Astrocyte (in vitro differentiated cells and primary cell): ENCODE results near the gene TGFB1. TPM values are rescaled to one million over a fixed set of nuclear protein-coding genes. Genes with fewer than 3 reads are reported as not detected.
A peak's percentile ranks its signal among the peaks of the same experiment; 100 is the strongest.

Source experiments
- DNase-seq: peaks from one replicate; pipeline ENCODE4 v3.0.0-alpha.2; 2010; ENCODE audit warnings: low read depth
- FAIRE-seq: peaks from 2 replicates; lab custom pipeline; 2011; peaks lifted over from hg19 to GRCh38; lab: Jason Lieb, UNC
- H2AFZ ChIP-seq: 2 replicates; pipeline ENCODE4 v1.6.0; 2012; ENCODE audit warnings: low read depth, low read length, inconsistent platforms
- H3K27ac ChIP-seq: 2 replicates; pipeline ENCODE4 v1.5.1; 2011; ENCODE audit warnings: low read depth, low read length, inconsistent platforms
- H3K27me3 ChIP-seq: 2 replicates; pipeline ENCODE4 v1.6.0; 2011; ENCODE audit warnings: low read length, inconsistent platforms; ENCODE audit not compliant: insufficient read depth
- H3K36me3 ChIP-seq: 2 replicates; pipeline ENCODE4 v1.5.1; 2011; ENCODE audit warnings: low read length, inconsistent platforms; ENCODE audit not compliant: insufficient read depth
- H3K4me1 ChIP-seq: 2 replicates; pipeline ENCODE4 v1.5.1; 2011; ENCODE audit warnings: low read length, inconsistent platforms; ENCODE audit not compliant: insufficient read depth
- H3K4me2 ChIP-seq: 2 replicates; pipeline ENCODE4 v1.6.0; 2012; ENCODE audit warnings: low read length, inconsistent platforms
- H3K4me3 ChIP-seq: 2 replicates; pipeline ENCODE4 v1.5.1; 2011; ENCODE audit warnings: low read depth, mild to moderate bottlenecking, low read length, inconsistent platforms; ENCODE audit not compliant: insufficient read depth
- H3K79me2 ChIP-seq: 2 replicates; pipeline ENCODE4 v1.6.0; 2012; ENCODE audit warnings: mild to moderate bottlenecking, low read length, inconsistent platforms; ENCODE audit not compliant: insufficient read depth
- H3K9ac ChIP-seq: 2 replicates; pipeline ENCODE4 v1.6.0; 2012; ENCODE audit warnings: mild to moderate bottlenecking, low read length, inconsistent platforms
- H3K9me3 ChIP-seq: 2 replicates; pipeline ENCODE4 v1.5.1; 2012; ENCODE audit warnings: low read depth, mild to moderate bottlenecking, low read length, inconsistent platforms; ENCODE audit not compliant: insufficient read depth
- H4K20me1 ChIP-seq: 2 replicates; pipeline ENCODE4 v1.6.0; 2012; ENCODE audit warnings: low read length, inconsistent platforms; ENCODE audit not compliant: insufficient read depth
- H3K27ac Mint-ChIP-seq: one replicate; pipeline ENCODE4 v1.8.0; 2021; ENCODE audit warnings: mild to moderate bottlenecking, mixed read lengths; ENCODE audit not compliant: unreplicated experiment
- H3K27me3 Mint-ChIP-seq: one replicate; pipeline ENCODE4 v1.8.0; 2021; ENCODE audit warnings: low read depth, mixed read lengths; ENCODE audit not compliant: unreplicated experiment
- H3K36me3 Mint-ChIP-seq: one replicate; pipeline ENCODE4 v1.8.0; 2021; ENCODE audit warnings: low read depth, mixed read lengths; ENCODE audit not compliant: unreplicated experiment
- H3K4me1 Mint-ChIP-seq: one replicate; pipeline ENCODE4 v1.8.0; 2021; ENCODE audit warnings: low read depth, mixed read lengths; ENCODE audit not compliant: unreplicated experiment
- H3K4me3 Mint-ChIP-seq: one replicate; pipeline ENCODE4 v1.8.0; 2021; ENCODE audit warnings: mild to moderate bottlenecking, moderate library complexity, mixed read lengths; ENCODE audit not compliant: unreplicated experiment
- H3K9me3 Mint-ChIP-seq: one replicate; pipeline ENCODE4 v1.8.0; 2021; ENCODE audit warnings: mild to moderate bottlenecking, mixed read lengths; ENCODE audit not compliant: unreplicated experiment
- EZH2 ChIP-seq: IDR thresholded peaks from 2 replicates; pipeline ENCODE4 v1.6.1; 2012; ENCODE audit warnings: mild to moderate bottlenecking, low read length, inconsistent platforms; ENCODE audit not compliant: insufficient read depth
- total RNA-seq: library from RNA; stranded (reverse); gene quantifications from 2 replicates; pipeline ENCODE4 v1.2.1, GENCODE V29; 2021
- TF ChIP-seq, protein P1 (sequence below): IDR thresholded peaks from 2 replicates; pipeline ENCODE4 v1.5.1; 2011; ENCODE audit warnings: low read depth, mild to moderate bottlenecking, inconsistent platforms, low read length, moderate library complexity; ENCODE audit not compliant: insufficient read depth

TGFB1 gene
- total RNA-seq, 1 donor from 2014 or later: 155 TPM

- DNase-seq (no peak), FAIRE-seq (no peak)
- H3K27ac Mint-ChIP-seq: peak overlapping the region; percentile 99
- Histone ChIP-seq H3K9ac (peak overlapping the region; percentile 92), H2AFZ (no peak overlapping the region), H3K79me2 (peaks cover 9% of the 10 kb centered on the region), H3K36me3 (peaks cover 14% of the 10 kb centered on the region), H3K27ac (peak overlapping the region; percentile 100), H4K20me1 (peaks cover 31% of the 10 kb centered on the region), H3K9me3 (no peaks in the 10 kb centered on the region), H3K4me3 (peak overlapping the region; percentile 17), H3K27me3 (no peaks in the 10 kb centered on the region), H3K4me1 (peaks cover 67% of the 10 kb centered on the region), H3K4me2 (peak overlapping the region; percentile 80)
- H3K4me3 Mint-ChIP-seq: peak overlapping the region; percentile 75
- H3K9me3 Mint-ChIP-seq: no peaks in the 10 kb centered on the region
- peaks cover 54% of the 10 kb centered on the region for H3K4me1 Mint-ChIP-seq
- H3K27me3 Mint-ChIP-seq: no peaks in the 10 kb centered on the region
- peaks cover 12% of the 10 kb centered on the region for H3K36me3 Mint-ChIP-seq
- no peak for TF ChIP-seq EZH2
- TF ChIP-seq, protein P1, sequence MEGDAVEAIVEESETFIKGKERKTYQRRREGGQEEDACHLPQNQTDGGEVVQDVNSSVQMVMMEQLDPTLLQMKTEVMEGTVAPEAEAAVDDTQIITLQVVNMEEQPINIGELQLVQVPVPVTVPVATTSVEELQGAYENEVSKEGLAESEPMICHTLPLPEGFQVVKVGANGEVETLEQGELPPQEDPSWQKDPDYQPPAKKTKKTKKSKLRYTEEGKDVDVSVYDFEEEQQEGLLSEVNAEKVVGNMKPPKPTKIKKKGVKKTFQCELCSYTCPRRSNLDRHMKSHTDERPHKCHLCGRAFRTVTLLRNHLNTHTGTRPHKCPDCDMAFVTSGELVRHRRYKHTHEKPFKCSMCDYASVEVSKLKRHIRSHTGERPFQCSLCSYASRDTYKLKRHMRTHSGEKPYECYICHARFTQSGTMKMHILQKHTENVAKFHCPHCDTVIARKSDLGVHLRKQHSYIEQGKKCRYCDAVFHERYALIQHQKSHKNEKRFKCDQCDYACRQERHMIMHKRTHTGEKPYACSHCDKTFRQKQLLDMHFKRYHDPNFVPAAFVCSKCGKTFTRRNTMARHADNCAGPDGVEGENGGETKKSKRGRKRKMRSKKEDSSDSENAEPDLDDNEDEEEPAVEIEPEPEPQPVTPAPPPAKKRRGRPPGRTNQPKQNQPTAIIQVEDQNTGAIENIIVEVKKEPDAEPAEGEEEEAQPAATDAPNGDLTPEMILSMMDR: no peak
Observed at GRCh38 chr19:41322451-41322850, 31.3 kb downstream of the TGFB1 start.

GRCh38 chr19:41321600-41322270, 32.0 kb downstream of the TGFB1 start:
- H3K36me3 Mint-ChIP-seq: peaks cover 19% of the 10 kb centered on the region
- Histone ChIP-seq H3K79me2 (peaks cover 3% of the 10 kb centered on the region), H4K20me1 (peaks cover 37% of the 10 kb centered on the region), H3K27me3 (no peaks in the 10 kb centered on the region), H3K36me3 (peaks cover 20% of the 10 kb centered on the region), H3K4me2 (peak overlapping the region; percentile 80), H3K4me1 (peaks cover 60% of the 10 kb centered on the region), H3K27ac (peak overlapping the region; percentile 100), H2AFZ (no peak overlapping the region), H3K9me3 (no peaks in the 10 kb centered on the region), H3K9ac (peak overlapping the region; percentile 92), H3K4me3 (no peak overlapping the region)
- H3K27me3 Mint-ChIP-seq: no peaks in the 10 kb centered on the region
- H3K4me1 Mint-ChIP-seq: peaks cover 49% of the 10 kb centered on the region
- TF ChIP-seq, protein P1: peak; percentile 70
- no peak for TF ChIP-seq EZH2
- peak; percentile 63 for FAIRE-seq
- no peaks in the 10 kb centered on the region for H3K9me3 Mint-ChIP-seq
- H3K4me3 Mint-ChIP-seq: peak overlapping the region; percentile 68
- peak; percentile 80 for DNase-seq
- H3K27ac Mint-ChIP-seq: peak overlapping the region; percentile 99

GRCh38 chr19:41321204-41321599, 32.5 kb downstream of the TGFB1 start:
- Histone ChIP-seq H4K20me1 (peaks cover 42% of the 10 kb centered on the region), H3K4me2 (peak overlapping the region; percentile 80), H3K9ac (peak overlapping the region; percentile 92), H3K27ac (peak overlapping the region; percentile 100), H3K36me3 (peaks cover 23% of the 10 kb centered on the region), H3K4me1 (peaks cover 55% of the 10 kb centered on the region), H3K27me3 (no peaks in the 10 kb centered on the region), H2AFZ (no peak overlapping the region), H3K79me2 (peaks cover 8% of the 10 kb centered on the region), H3K9me3 (no peaks in the 10 kb centered on the region), H3K4me3 (no peak overlapping the region)
- H3K4me3 Mint-ChIP-seq: no peak overlapping the region
- H3K36me3 Mint-ChIP-seq: peaks cover 19% of the 10 kb centered on the region
- no peaks in the 10 kb centered on the region for H3K9me3 Mint-ChIP-seq
- no peaks in the 10 kb centered on the region for H3K27me3 Mint-ChIP-seq
- H3K27ac Mint-ChIP-seq: peak overlapping the region; percentile 99
- no peak for FAIRE-seq
- no peak for TF ChIP-seq EZH2
- TF ChIP-seq, protein P1: no peak
- no peak for DNase-seq
- peaks cover 45% of the 10 kb centered on the region for H3K4me1 Mint-ChIP-seq
